GM12891 (cell line): ENCODE measurements around the gene HOXA10.

Source experiments
- PAX5 ChIP-seq: IDR thresholded peaks from 2 replicates; pipeline ENCODE4 v1.6.1; 2011; ENCODE audit warnings: low read length, moderate library complexity, mild to moderate bottlenecking; ENCODE audit not compliant: insufficient read depth, severe bottlenecking
- POLR2A ChIP-seq: IDR thresholded peaks from 2 replicates; pipeline ENCODE4 v1.6.1; 2011; ENCODE audit warnings: low read depth, low read length, control low read depth
- POLR2AphosphoS5 ChIP-seq: IDR thresholded peaks from 2 replicates; pipeline ENCODE4 v1.6.1; 2011; ENCODE audit warnings: low read depth, low read length, control low read depth
- POU2F2 ChIP-seq: IDR thresholded peaks from 2 replicates; pipeline ENCODE4 v1.6.1; 2011; ENCODE audit warnings: low read depth, mild to moderate bottlenecking, control low read depth, low read length, moderate library complexity
- SPI1 ChIP-seq: IDR thresholded peaks from 2 replicates; pipeline ENCODE4 v1.6.1; 2011; ENCODE audit warnings: low read depth, low read length, control low read depth
- TAF1 ChIP-seq: IDR thresholded peaks from 2 replicates; pipeline ENCODE4 v1.6.1; 2011; ENCODE audit warnings: low read depth, low read length, control low read depth

DNA sequence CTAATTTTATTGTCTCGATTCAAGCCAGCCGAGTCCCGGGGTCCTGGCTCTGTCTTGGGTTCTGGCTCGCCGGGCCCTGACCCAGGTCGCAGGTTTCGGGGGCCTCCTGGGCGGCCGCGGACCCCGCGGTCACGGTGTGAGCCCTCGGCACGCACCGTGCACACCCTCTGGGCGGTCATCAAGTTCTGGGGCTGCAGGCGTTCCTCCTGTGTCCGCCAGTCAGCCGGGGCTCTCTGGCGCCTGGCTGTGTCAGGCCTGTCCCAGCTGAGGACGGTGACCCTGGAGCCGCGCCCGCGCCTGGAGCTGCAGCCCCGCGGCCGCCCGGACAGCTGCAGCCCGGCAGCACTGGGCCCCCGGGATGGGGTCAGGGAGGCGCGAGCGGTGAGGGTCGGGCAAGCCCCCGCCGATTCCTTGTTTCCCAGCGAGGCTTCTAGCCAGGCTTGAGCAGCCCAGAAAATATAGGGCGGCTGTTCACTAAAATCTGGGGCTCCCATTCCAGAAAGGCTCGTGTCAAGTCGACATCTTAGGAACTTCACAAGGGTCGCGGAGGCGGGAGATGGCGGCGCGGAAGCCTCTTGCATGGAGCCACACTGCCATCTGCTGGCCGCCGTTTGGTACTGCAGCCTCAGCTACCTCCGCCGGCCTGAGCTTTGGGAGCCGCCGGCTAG is 13.4 kb downstream of the HOXA10 start:
- TF ChIP-seq POLR2A (no peak), TAF1 (no peak), POLR2AphosphoS5 (no peak), PAX5 (no peak), SPI1 (no peak), POU2F2 (no peak)
